ENCODE results near the gene MYBPC2. TPM values are rescaled to one million over a fixed set of nuclear protein-coding genes. Genes with fewer than 3 reads are reported as not detected.
A peak's percentile ranks its signal among the peaks of the same experiment; 100 is the strongest.

The MYBPC2 gene
- total and polyA plus RNA-seq, 2 of the 4 experiments (the other 2 are of a cell fraction) = not detected

DNA sequence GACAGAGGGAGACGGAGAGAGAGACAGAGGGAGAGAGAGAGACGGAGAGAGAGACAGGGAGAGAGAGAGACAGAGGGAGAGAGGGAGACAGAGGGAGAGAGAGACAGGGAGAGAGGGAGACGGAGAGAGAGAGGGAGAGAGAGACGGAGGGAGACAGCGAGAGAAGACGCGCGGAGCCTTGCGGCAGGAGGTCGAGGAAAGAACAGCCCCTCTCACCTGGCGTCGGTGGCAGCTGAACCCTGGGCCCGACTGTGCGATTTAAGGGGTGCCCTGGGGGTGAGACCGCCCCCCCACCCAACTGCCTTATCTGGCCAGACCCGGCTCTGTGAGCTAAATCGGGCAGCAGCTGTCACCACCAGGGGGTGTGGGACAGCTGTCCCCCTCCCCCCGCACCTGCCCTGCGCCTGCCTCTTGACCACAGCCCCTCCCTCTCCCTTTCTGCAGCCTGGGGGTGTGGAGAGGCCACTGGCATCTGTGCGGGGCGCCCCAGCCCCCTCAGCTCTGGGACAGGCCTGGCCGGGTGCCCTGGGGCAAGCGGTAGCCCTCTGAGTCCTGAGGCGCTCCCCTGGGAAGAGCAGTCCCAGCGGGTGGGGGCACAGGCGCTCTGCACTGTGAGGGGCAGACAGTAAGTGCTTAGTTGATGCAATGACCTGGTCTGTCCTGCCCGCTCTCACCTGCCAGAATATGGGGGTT lies 67.5 kb downstream of the MYBPC2 start:
- H3K9ac ChIP-seq (ENCODE audit: low read depth, low read length) = no peak overlapping the region
- no peak overlapping the region for H2AK5ac ChIP-seq (ENCODE audit: low read depth, low read length)
- H2AFZ ChIP-seq (replicated peaks; ENCODE audit: low read length, poor library complexity) = no peak overlapping the region
- no peak overlapping the region for H4K91ac ChIP-seq (ENCODE audit: insufficient read depth, low read depth, low read length)
- H2BK120ac ChIP-seq (ENCODE audit: low read depth, low read length) = no peak overlapping the region
- H4K8ac ChIP-seq (ENCODE audit: low read depth in 2 of 2, low read length in 2 of 2) = no peak overlapping the region
- H3K18ac ChIP-seq (ENCODE audit: low read depth, low read length) = no peak overlapping the region
- H3K4ac ChIP-seq (ENCODE audit: low read depth, low read length) = no peak overlapping the region
- no peak overlapping the region for H2AK9ac ChIP-seq (replicated peaks; ENCODE audit: low read depth, low read length, poor library complexity)
- H3K36me3 ChIP-seq (ENCODE audit: control insufficient read depth, insufficient read depth, low read length) = no peaks in the 10 kb centered on the region
- no peak overlapping the region for H2BK20ac ChIP-seq (ENCODE audit: low read depth, low read length)
- H3K27ac ChIP-seq (ENCODE audit: insufficient read depth, low read length) = no peak overlapping the region
- no peak overlapping the region for H2BK15ac ChIP-seq (ENCODE audit: low read depth, low read length)
- WGBS, 2 experiments (ENCODE audit: extremely low coverage in 2 of 2, insufficient read length in 1 of 2) = 4% methylated on average over 6 of the region's 27 CpGs; no CpG with 5 or more reads in 1 of the 2 experiments
- H3K4me3 ChIP-seq (ENCODE audit: insufficient read depth, low read depth, low read length) = no peak overlapping the region
- no peak for DNase-seq
- no peak for TF ChIP-seq RAD21 (IDR thresholded peaks at IDR 0.05; ENCODE audit: low read length)
- TF ChIP-seq, protein P1, sequence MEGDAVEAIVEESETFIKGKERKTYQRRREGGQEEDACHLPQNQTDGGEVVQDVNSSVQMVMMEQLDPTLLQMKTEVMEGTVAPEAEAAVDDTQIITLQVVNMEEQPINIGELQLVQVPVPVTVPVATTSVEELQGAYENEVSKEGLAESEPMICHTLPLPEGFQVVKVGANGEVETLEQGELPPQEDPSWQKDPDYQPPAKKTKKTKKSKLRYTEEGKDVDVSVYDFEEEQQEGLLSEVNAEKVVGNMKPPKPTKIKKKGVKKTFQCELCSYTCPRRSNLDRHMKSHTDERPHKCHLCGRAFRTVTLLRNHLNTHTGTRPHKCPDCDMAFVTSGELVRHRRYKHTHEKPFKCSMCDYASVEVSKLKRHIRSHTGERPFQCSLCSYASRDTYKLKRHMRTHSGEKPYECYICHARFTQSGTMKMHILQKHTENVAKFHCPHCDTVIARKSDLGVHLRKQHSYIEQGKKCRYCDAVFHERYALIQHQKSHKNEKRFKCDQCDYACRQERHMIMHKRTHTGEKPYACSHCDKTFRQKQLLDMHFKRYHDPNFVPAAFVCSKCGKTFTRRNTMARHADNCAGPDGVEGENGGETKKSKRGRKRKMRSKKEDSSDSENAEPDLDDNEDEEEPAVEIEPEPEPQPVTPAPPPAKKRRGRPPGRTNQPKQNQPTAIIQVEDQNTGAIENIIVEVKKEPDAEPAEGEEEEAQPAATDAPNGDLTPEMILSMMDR (conservative IDR thresholded peaks at IDR 0.05; ENCODE audit: low read depth, low read length) = 0 out of 2 replicates have a peak, but pooled peaks have one; percentile 17
- intact Hi-C loops (cut with micrococcal nuclease) = no loop called here
- no peaks in the 10 kb centered on the region for H4K20me1 ChIP-seq (ENCODE audit: insufficient read depth, low read length)
- no peak for ATAC-seq (ENCODE audit: low read depth)
- CTCF ChIA-PET = no interaction called here
- H2BK5ac ChIP-seq (ENCODE audit: low read depth, low read length, poor library complexity, severe bottlenecking) = no peak overlapping the region
- H4K5ac ChIP-seq (ENCODE audit: low read depth, low read length) = no peak overlapping the region
- BruUV-seq (replicated peaks) = no TSS peak
- no peaks in the 10 kb centered on the region for H3K9me1 ChIP-seq (ENCODE audit: insufficient read depth, low read length)
- POLR2A ChIA-PET (ENCODE audit: unreplicated experiment) = no interaction called here
- H3K23ac ChIP-seq (ENCODE audit: low read depth, low read length) = no peak overlapping the region
- H3K4me2 ChIP-seq (ENCODE audit: low read depth, low read length) = no peak overlapping the region
- dilution Hi-C loops (cut with HindIII; ENCODE audit: low sequenced_read_pairs, unreplicated experiment) = no loop called here
- no peaks in the 10 kb centered on the region for H3K4me1 ChIP-seq (ENCODE audit: control insufficient read depth, insufficient read depth, low read length)
- peaks cover 25% of the 10 kb centered on the region for H3K27me3 ChIP-seq (ENCODE audit: control insufficient read depth, insufficient read depth, low read length)
- no peaks in the 10 kb centered on the region for H3K79me1 ChIP-seq (ENCODE audit: low read depth in 1 of 2, low read length in 2 of 2)
- H3K14ac ChIP-seq (replicated peaks; ENCODE audit: low read depth, low read length) = no peak overlapping the region
- no peaks in the 10 kb centered on the region for H3K9me3 ChIP-seq (ENCODE audit: control insufficient read depth, insufficient read depth, low read length)
- no peak overlapping the region for H3K56ac ChIP-seq (ENCODE audit: extremely low read depth, insufficient read depth, low read length)
- in situ Hi-C loops (cut with MboI; ENCODE audit: low sequenced_read_pairs) = no loop called here
